Fibroblast of lung (primary cell): Measurements from ENCODE around the gene ZNF618.

Experiments used
- CTCF ChIP-seq, 2 donors: IDR thresholded peaks in 1 of 2; conservative IDR thresholded peaks in 1 of 2; 1 replicate in 1 of 2; 2 replicates in 1 of 2; pipeline ENCODE4 v1.5.1; 2011 to 2012; ENCODE audit warnings: low read length in 2 of 2, control low read depth in 1 of 2, inconsistent platforms in 1 of 2, low read depth in 1 of 2, mild to moderate bottlenecking in 1 of 2
- EZH2 ChIP-seq: IDR thresholded peaks from 2 replicates; pipeline ENCODE4 v1.5.1; 2012; ENCODE audit warnings: low read length, control low read depth, mild to moderate bottlenecking; ENCODE audit errors: missing control alignments

- no peak for TF ChIP-seq EZH2
- TF ChIP-seq CTCF (conservative IDR thresholded peaks at IDR 0.05 in 1 of 2, IDR thresholded peaks at IDR 0.05 in 1 of 2; ENCODE audit: low read depth in 1 of 2, low read length in 2 of 2) = no peak
Observed at GRCh38 chr9:114025760-114026159, 149.7 kb downstream of the ZNF618 start.
